IMR-90 (cell line): ENCODE results near the gene GPR171.

ENCODE experiments used
- BHLHE40 ChIP-seq: fragments of 150-350 bp; IDR thresholded peaks from 2 replicates; pipeline ENCODE4 v1.6.1; 2016; ENCODE audit warnings: mild to moderate bottlenecking, low read depth, low read length
- CTCF ChIP-seq: conservative IDR thresholded peaks from 2 replicates; pipeline ENCODE4 v1.5.1; 2012; ENCODE audit warnings: mild to moderate bottlenecking, low read depth, low read length, improper control_type of control experiment
- ELK1 ChIP-seq: fragments of 150-350 bp; IDR thresholded peaks from 2 replicates; pipeline ENCODE4 v1.6.1; 2016; ENCODE audit warnings: low read depth, mild to moderate bottlenecking, low read length, moderate library complexity, borderline replicate concordance
- MXI1 ChIP-seq: IDR thresholded peaks from 2 replicates; pipeline ENCODE4 v1.6.1; 2012; ENCODE audit warnings: low read depth, mild to moderate bottlenecking, low read length, moderate library complexity, borderline replicate concordance
- POLR2A ChIP-seq: IDR thresholded peaks from 2 replicates; pipeline ENCODE4 v1.6.1; 2012; ENCODE audit warnings: mild to moderate bottlenecking, low read depth, low read length

GRCh38 chr3:151218136-151218535 lies 15.1 kb upstream of the GPR171 start:
- no peak for TF ChIP-seq POLR2A
- no peak for TF ChIP-seq BHLHE40
- TF ChIP-seq CTCF: no peak
- TF ChIP-seq MXI1: no peak
- TF ChIP-seq ELK1: no peak
